Astrocyte of the cerebellum (primary cell): Measurements from ENCODE around the gene GANAB.

Source experiments
- DNase-seq: peaks from one replicate; pipeline ENCODE4 v3.0.0-alpha.2; 2011; ENCODE audit warnings: low read depth
- H3K4me3 ChIP-seq: 2 replicates; pipeline ENCODE4 v1.5.1; 2011; ENCODE audit warnings: mild to moderate bottlenecking, low read depth, low read length, moderate library complexity
- CTCF ChIP-seq: IDR thresholded peaks from 2 replicates; pipeline ENCODE4 v1.5.1; 2012; ENCODE audit warnings: low read length, low read depth, moderate library complexity, mild to moderate bottlenecking; ENCODE audit errors: missing control alignments
- in situ Hi-C: cut with HindIII; loops from 2 replicates; pipeline ENCODE4 v1.10.0; 2017; ENCODE audit warnings: low sequenced_read_pairs

The GANAB gene

GRCh38 chr11:62612366-62613290, 33.8 kb downstream of the GANAB start, which contains the start of the genes EML3 and ROM1:
TSS of gene EML3 (minus strand) at chr11:62612775. CDS start at chr11:62612457, 318 bp downstream.
TSS of gene ROM1 (plus strand) at chr11:62613257. CDS start at chr11:62613282, 25 bp downstream.
- H3K4me3 ChIP-seq = peak within 1 kb of the TSS; percentile 74
- in situ Hi-C loops = no loop called here
- DNase-seq = peak; percentile 29
- peak; percentile 78 for TF ChIP-seq CTCF

GRCh38 chr11:62611705-62612365, 34.6 kb downstream of the GANAB start:
- in situ Hi-C loops = no loop called here
- peak; percentile 43 for DNase-seq
- peak overlapping the region; percentile 74 for H3K4me3 ChIP-seq
- TF ChIP-seq CTCF = no peak

DNA sequence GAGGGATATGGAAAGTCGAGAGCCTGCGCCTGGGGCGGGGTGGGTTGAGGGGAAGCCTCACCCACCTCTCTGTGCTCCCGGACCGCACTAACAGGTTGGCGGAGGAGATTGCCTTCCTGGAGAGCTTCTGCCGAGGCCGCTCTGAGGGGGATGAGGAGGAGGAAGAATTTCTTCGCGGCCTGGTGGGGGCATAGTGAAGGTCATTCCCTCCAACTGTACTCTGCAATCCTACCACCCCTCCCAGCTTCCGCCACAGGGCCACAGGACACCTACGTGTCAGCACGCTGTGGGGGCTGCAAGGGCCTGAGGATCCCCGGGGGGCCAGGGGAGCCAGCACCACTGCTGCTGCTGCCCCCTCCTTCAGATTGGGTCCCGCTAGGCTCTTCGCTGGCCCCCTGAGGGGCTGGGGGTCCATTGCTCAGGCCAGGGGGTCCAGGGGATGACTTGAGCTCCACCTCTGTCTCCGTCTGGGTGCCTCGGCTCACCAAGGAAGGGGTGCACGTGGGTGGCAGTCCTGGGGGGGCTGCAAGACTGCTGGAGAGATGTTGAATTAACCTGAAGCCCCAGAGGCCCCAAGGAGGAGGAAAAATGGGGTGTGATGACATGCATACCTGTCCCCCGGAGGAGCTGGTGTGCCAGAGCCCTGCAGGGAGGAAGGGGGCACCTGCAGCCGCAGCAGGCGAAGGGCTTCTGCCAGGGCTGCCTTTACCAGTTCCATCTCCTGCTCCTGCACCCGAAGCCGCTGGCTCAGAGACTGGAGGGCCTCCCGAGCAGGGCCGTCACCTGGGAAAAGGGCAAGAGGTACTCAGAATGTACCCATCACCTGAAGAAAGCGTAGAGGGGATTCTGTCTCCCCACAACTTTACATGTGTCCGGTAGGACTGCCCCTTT, 35.4 kb downstream of the GANAB start:
- DNase-seq = no peak
- TF ChIP-seq CTCF = no peak
- in situ Hi-C loops = no loop called here

GRCh38 chr11:62610403-62610802, 36.0 kb downstream of the GANAB start:
- TF ChIP-seq CTCF = no peak
- no peak overlapping the region for H3K4me3 ChIP-seq
- DNase-seq = no peak
- in situ Hi-C loops = no loop called here

More for the DNA sequence above, 35.4 kb downstream of the GANAB start:
- peak overlapping the region; percentile 74 for H3K4me3 ChIP-seq

DNA sequence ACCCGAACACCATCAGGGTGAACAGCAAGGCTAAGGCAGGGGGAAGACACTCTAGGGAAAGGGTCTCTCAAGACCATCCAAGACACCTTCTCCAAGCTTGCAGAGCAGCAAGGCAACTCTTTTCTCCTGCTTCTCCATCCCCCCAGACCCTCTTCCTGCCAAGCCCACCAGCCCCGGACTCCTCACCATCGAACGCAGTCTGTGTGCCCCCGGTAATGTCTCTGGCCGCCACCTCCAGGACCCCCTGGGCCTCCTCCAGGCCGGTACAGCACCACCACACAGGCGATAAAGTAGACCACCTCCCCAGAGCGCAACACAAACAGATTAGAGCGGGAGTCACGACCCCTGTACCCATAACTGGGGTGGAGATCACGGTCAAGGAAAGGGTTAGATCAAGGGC, 37.6 kb downstream of the GANAB start:
- in situ Hi-C loops = no loop called here
- no peak for TF ChIP-seq CTCF
- DNase-seq = no peak
- no peak overlapping the region for H3K4me3 ChIP-seq

DNA sequence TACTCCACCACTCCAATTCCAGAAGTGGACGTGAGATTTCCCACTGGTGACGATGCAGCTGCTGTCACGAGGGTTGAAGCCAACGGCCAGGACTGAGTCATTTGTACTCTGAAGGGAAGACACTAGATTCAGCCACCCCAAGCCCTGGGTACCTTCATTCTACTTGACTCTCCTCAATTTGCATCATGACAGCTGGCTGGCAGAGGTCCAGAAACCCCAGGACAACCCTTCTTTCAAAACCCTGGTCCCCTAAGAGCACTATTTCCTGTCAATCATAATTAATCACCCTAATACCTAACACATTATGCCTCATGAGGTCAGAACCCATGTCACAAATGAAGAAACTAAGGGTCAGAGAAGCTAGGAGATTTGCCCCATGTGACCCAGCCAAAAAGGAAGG, 38.7 kb downstream of the GANAB start:
- DNase-seq = no peak
- TF ChIP-seq CTCF = no peak
- no peak overlapping the region for H3K4me3 ChIP-seq
- in situ Hi-C loops = no loop called here
